ENCODE measurements around the gene CARD10. TPM values are rescaled to one million over a fixed set of nuclear protein-coding genes. Genes with fewer than 3 reads are reported as not detected.
A peak's percentile ranks its signal among the peaks of the same experiment; 100 is the strongest.
"Not testable (repeated sequence)": the region's sequence is repeated elsewhere in the genome, so short reads cannot be mapped to it uniquely, and the experiment has no call there.

CARD10 gene
- total and polyA plus RNA-seq, 2 donors: 1.1 to 4.2 TPM

DNA sequence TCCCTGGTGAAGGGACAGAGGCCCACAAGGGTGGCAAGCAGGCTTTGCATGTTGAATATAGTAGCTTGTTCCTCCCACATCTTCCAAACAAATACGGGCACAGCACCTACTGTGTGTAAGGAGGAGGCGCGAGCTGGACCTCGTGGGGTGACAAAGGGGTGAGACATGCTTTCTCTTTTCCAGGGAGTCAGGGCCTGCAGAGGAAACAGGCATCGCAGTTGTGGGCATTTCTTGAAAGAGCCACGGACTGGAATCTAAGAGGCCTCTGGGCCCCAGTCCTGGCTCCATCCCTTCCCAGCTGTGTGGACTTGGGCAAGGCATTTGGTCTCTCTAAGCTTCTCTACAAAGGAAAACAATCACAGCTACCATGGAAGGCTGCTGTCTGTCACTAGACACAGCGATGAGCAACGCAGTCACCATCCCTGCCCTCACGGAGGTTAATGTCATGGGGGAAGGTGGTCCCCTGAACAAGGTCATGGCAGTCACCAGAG is 28.1 kb upstream of the CARD10 start:
- no peak for DNase-seq (ENCODE audit: low read depth in 6 of 9, low spot score in 9 of 9)
- WGBS: 93% methylated on average over 9 of the region's 9 CpGs
- peak overlapping the region in 1 of 2 donors; percentile 25 for H3K27ac ChIP-seq (ENCODE audit: low read depth in 1 of 2, low read length in 1 of 2)

DNA sequence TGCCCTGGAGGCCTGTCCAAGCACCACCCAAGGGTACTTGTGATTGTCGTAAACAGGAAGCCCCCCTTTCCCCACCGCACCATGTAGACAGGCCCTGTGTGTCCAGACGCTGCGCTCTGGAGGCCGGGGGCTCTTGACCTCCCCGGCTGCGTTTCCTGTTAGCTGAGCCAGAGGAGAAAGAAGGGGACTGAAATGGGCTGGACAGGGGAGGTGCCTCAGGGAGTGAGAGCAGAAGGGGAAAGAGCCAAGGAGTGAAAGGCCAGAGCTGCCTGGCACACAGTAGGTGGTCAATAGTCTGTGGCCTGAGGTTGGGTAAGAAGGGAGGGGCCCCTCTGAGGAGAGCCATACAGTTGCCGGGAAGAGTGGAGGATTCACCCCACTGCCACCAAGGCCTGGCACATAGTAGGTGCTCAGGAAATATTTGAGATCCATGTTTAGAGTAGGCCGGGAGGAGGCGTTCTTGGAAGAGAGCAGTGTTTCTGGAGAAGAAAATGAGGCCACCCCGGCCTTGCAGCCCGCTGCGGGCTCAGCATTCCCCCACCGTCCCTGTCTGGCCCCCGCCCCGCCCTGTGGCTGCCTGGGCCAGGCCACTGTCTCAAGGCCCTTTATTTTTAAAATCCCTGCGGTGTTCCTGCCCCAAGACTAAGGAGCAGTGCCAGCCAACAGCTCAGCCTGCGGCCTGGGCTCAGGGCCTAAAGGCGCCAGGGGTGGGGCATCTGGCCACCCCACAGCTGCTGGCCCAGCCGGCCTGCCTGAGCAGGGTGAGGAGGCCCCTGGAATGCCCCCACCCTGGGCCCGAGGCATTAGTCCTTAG is 27.4 kb upstream of the CARD10 start:
- H3K27me3 ChIP-seq (ENCODE audit: control insufficient read depth in 2 of 2, insufficient read depth in 1 of 2, low read length in 1 of 2): peaks cover 4 to 55% of the 10 kb centered on the region in 2 donors
- no peaks in the 10 kb centered on the region for H3K9me3 ChIP-seq (ENCODE audit: control insufficient read depth in 2 of 2, insufficient read depth in 1 of 2, low read length in 1 of 2)
- peak overlapping the region; percentile 25 to 43 for H3K27ac ChIP-seq (ENCODE audit: low read depth in 1 of 2, low read length in 1 of 2)
- no peak overlapping the region for H3K4me3 ChIP-seq (ENCODE audit: low read length in 2 of 2)
- H3K36me3 ChIP-seq (ENCODE audit: control insufficient read depth in 2 of 2, insufficient read depth in 2 of 2, low read length in 1 of 2): no peaks in the 10 kb centered on the region
- no peak for DNase-seq (ENCODE audit: low read depth in 6 of 9, low spot score in 9 of 9)
- H3K4me1 ChIP-seq (ENCODE audit: control insufficient read depth in 2 of 2, insufficient read depth in 2 of 2, low read length in 2 of 2): peaks cover 0 to 15% of the 10 kb centered on the region in 2 donors
- 82% methylated on average over 21 of the region's 21 CpGs for WGBS

More for the DNA sequence above, 28.1 kb upstream of the CARD10 start:
- no peak overlapping the region for H3K4me3 ChIP-seq (ENCODE audit: low read length in 2 of 2)
- peaks cover 0 to 15% of the 10 kb centered on the region in 2 donors for H3K4me1 ChIP-seq (ENCODE audit: control insufficient read depth in 2 of 2, insufficient read depth in 2 of 2, low read length in 2 of 2)
- H3K27me3 ChIP-seq (ENCODE audit: control insufficient read depth in 2 of 2, insufficient read depth in 1 of 2, low read length in 1 of 2): peaks cover 4 to 56% of the 10 kb centered on the region in 2 donors
- no peaks in the 10 kb centered on the region for H3K36me3 ChIP-seq (ENCODE audit: control insufficient read depth in 2 of 2, insufficient read depth in 2 of 2, low read length in 1 of 2)
- H3K9me3 ChIP-seq (ENCODE audit: control insufficient read depth in 2 of 2, insufficient read depth in 1 of 2, low read length in 1 of 2): no peaks in the 10 kb centered on the region

DNA sequence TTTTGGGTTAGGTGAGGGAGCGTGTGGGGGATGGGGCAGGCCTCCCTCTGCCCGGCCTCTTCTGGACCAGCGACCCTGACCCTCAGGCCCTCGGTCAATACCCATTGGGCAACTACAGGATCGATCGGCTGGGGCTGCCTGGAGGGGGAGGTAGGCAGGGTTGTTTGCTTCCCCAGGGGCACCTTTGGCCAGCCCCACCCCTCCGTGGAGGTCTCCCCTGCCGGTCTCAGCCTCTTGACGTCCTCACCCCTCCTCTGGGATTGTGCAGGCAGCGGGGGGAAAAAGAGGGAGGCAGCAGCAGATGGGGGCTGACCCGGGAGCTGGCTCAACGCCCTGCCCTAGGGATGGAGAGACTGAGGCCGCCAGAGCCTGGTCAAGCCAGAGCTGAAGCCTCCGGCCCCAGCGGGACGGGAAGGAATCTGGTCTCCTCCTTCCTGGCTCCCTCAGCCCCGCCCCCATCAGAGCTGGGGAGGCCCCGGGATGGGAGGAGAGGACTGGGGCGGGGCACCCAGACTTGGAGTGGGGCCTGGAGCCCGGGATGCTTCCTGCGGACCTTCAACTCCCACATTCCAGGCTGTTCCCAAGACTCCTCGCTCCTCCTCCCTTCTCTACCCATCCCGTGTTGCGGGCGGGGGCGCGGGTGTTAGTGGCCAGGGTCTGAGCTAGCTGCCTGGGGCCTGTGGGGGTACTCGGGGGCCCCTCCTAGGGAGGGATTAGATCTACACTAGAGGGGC is 26.7 kb upstream of the CARD10 start:
- WGBS: 22% methylated on average over 28 of the region's 28 CpGs
- Histone ChIP-seq H3K27me3 (ENCODE audit: control insufficient read depth in 2 of 2, insufficient read depth in 1 of 2, low read length in 1 of 2) (peaks cover 2 to 51% of the 10 kb centered on the region in 2 donors), H3K27ac (ENCODE audit: low read depth in 1 of 2, low read length in 1 of 2) (peak overlapping the region; percentile 11 to 15), H3K4me1 (ENCODE audit: control insufficient read depth in 2 of 2, insufficient read depth in 2 of 2, low read length in 2 of 2) (peaks cover 0 to 15% of the 10 kb centered on the region in 2 donors), H3K4me3 (ENCODE audit: low read length in 2 of 2) (no peak overlapping the region), H3K9me3 (ENCODE audit: control insufficient read depth in 2 of 2, insufficient read depth in 1 of 2, low read length in 1 of 2) (no peaks in the 10 kb centered on the region), H3K36me3 (ENCODE audit: control insufficient read depth in 2 of 2, insufficient read depth in 2 of 2, low read length in 1 of 2) (no peaks in the 10 kb centered on the region)
- no peak for DNase-seq (ENCODE audit: low read depth in 6 of 9, low spot score in 9 of 9)

DNA sequence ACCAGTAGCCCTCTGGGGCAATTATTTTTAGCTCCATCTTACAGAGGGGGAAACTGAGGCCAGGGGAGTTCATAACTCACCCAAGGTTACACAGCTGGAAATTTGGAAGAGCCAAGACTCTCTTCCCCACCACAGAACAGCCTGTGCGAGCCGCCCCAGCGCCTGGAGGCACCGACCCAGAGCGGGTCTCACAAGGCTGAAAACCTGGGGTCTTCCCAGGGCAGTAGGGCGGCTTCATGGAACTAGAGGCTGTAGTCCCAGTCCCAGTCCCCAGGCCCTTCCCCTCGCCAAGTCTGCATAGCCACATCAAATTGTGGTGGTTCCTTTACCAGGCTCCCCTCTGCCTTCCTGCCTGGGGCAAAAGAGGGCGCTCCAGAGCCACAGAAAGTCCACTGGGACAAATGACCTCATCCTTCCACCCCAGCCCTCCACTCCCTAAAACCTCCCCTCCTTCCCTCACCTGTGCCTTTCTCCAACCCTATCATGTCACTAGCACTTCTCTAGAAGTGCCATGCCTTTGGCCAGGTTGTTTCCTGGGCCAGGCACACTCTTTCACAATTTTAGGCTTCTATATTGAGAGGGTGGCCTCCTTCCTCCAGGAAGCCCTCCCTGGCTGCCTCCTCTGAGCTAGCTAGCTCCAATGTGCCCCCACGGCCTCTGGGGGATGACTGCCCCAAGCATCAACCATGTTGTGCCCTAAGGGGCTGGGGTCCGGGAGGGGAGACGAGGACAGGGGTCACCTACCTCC is 25.9 kb upstream of the CARD10 start:
- DNase-seq (ENCODE audit: low read depth in 6 of 9, low spot score in 9 of 9): peak in 1 of 9 donors; percentile 30
- Histone ChIP-seq H3K27ac (ENCODE audit: low read depth in 1 of 2, low read length in 1 of 2) (peak overlapping the region in 1 of 2 donors; percentile 37), H3K4me3 (ENCODE audit: low read length in 2 of 2) (no peak overlapping the region), H3K4me1 (ENCODE audit: control insufficient read depth in 2 of 2, insufficient read depth in 2 of 2, low read length in 2 of 2) (peaks cover 0 to 15% of the 10 kb centered on the region in 2 donors), H3K36me3 (ENCODE audit: control insufficient read depth in 2 of 2, insufficient read depth in 2 of 2, low read length in 1 of 2) (no peaks in the 10 kb centered on the region), H3K27me3 (ENCODE audit: control insufficient read depth in 2 of 2, insufficient read depth in 1 of 2, low read length in 1 of 2) (peaks cover 2 to 54% of the 10 kb centered on the region in 2 donors), H3K9me3 (ENCODE audit: control insufficient read depth in 2 of 2, insufficient read depth in 1 of 2, low read length in 1 of 2) (no peaks in the 10 kb centered on the region)
- WGBS: 47% methylated on average over 11 of the region's 11 CpGs

DNA sequence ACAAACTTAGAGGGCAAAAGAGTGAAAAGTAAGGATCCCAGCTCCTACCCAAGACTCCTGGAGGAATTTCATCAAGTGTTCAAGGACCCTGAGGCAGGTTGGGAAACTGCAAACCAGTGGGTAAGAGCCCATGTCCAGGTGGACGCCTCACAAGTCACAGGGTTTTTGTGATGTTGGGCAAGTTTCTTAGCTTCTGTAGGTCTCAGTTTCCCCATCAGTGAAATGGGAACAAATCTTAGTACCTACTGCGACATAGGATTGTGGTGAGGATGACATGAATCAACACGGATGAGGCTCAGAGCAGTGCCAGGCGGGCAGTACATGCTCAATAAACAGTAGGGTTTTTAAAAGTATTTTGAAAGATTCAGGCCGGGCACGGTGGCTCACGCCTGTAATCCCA is 23.7 kb upstream of the CARD10 start:
- Histone ChIP-seq H3K9me3 (ENCODE audit: control insufficient read depth in 2 of 2, insufficient read depth in 1 of 2, low read length in 1 of 2) (no peaks in the 10 kb centered on the region), H3K27ac (ENCODE audit: low read depth in 1 of 2, low read length in 1 of 2) (no peak overlapping the region), H3K4me1 (ENCODE audit: control insufficient read depth in 2 of 2, insufficient read depth in 2 of 2, low read length in 2 of 2) (peaks cover 0 to 19% of the 10 kb centered on the region in 2 donors), H3K36me3 (ENCODE audit: control insufficient read depth in 2 of 2, insufficient read depth in 2 of 2, low read length in 1 of 2) (no peaks in the 10 kb centered on the region), H3K27me3 (ENCODE audit: control insufficient read depth in 2 of 2, insufficient read depth in 1 of 2, low read length in 1 of 2) (peaks cover 2 to 60% of the 10 kb centered on the region in 2 donors), H3K4me3 (ENCODE audit: low read length in 2 of 2) (no peak overlapping the region)
- WGBS: 91% methylated on average over 7 of the region's 7 CpGs
- DNase-seq (ENCODE audit: low read depth in 6 of 9, low spot score in 9 of 9): no peak

DNA sequence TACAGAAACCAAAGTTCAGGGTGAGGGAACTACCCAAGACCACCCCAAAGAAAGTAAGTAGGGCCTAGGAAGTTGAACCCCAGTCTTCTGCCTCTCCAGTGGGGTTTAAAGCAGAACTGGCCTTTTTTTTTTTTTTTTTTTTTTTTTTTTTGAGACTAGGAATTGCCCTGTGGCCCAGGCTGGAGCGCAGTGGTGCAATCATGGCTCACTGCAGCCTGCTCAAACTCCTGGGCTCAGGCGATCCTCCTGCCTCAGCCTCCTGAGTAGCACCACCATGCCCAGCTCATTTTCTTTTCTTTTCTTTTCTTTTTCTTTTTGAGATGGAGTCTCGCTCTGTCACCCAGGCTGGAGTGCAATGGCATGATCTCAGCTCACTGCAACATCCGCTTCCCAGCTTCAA is 23.2 kb upstream of the CARD10 start:
- WGBS: 97% methylated on average over 4 of the region's 4 CpGs
- DNase-seq (ENCODE audit: low read depth in 6 of 9, low spot score in 9 of 9); H3K36me3 ChIP-seq (ENCODE audit: control insufficient read depth in 2 of 2, insufficient read depth in 2 of 2, low read length in 1 of 2); H3K9me3 ChIP-seq (ENCODE audit: control insufficient read depth in 2 of 2, insufficient read depth in 1 of 2, low read length in 1 of 2); H3K27ac ChIP-seq (ENCODE audit: low read depth in 1 of 2, low read length in 1 of 2); H3K4me3 ChIP-seq (ENCODE audit: low read length in 2 of 2): not testable (repeated sequence)
- peaks cover 0 to 22% of the 10 kb centered on the region in 2 donors for H3K4me1 ChIP-seq (ENCODE audit: control insufficient read depth in 2 of 2, insufficient read depth in 2 of 2, low read length in 2 of 2)
- peaks cover 2 to 60% of the 10 kb centered on the region in 2 donors for H3K27me3 ChIP-seq (ENCODE audit: control insufficient read depth in 2 of 2, insufficient read depth in 1 of 2, low read length in 1 of 2)

DNA sequence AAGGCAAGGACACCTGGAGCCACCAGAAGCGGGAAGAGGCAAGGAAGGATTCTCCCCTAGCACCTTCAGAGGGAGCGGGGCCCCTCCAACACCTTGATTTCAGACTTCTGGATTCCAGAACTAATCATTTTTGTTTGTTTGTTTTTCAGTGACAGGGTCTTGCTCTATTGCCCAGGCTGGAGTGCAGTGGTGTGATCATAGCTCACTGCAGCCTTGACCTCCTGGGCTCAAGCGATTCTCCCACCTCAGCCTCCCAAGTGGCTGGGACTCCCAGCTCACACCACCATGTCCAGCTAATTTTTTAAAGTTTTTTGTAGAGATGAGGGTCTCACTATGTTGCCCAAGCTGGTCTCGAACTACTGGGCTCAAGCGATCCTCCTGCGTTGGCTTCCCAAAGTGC is 20.6 kb upstream of the CARD10 start:
- H3K4me3 ChIP-seq (ENCODE audit: low read length in 2 of 2); DNase-seq (ENCODE audit: low read depth in 6 of 9, low spot score in 9 of 9); H3K4me1 ChIP-seq (ENCODE audit: control insufficient read depth in 2 of 2, insufficient read depth in 2 of 2, low read length in 2 of 2); H3K27ac ChIP-seq (ENCODE audit: low read depth in 1 of 2, low read length in 1 of 2); H3K36me3 ChIP-seq (ENCODE audit: control insufficient read depth in 2 of 2, insufficient read depth in 2 of 2, low read length in 1 of 2); H3K9me3 ChIP-seq (ENCODE audit: control insufficient read depth in 2 of 2, insufficient read depth in 1 of 2, low read length in 1 of 2): not testable (repeated sequence)
- 90% methylated on average over 6 of the region's 6 CpGs for WGBS
- peaks cover 0 to 35% of the 10 kb centered on the region in 2 donors for H3K27me3 ChIP-seq (ENCODE audit: control insufficient read depth in 2 of 2, insufficient read depth in 1 of 2, low read length in 1 of 2)

DNA sequence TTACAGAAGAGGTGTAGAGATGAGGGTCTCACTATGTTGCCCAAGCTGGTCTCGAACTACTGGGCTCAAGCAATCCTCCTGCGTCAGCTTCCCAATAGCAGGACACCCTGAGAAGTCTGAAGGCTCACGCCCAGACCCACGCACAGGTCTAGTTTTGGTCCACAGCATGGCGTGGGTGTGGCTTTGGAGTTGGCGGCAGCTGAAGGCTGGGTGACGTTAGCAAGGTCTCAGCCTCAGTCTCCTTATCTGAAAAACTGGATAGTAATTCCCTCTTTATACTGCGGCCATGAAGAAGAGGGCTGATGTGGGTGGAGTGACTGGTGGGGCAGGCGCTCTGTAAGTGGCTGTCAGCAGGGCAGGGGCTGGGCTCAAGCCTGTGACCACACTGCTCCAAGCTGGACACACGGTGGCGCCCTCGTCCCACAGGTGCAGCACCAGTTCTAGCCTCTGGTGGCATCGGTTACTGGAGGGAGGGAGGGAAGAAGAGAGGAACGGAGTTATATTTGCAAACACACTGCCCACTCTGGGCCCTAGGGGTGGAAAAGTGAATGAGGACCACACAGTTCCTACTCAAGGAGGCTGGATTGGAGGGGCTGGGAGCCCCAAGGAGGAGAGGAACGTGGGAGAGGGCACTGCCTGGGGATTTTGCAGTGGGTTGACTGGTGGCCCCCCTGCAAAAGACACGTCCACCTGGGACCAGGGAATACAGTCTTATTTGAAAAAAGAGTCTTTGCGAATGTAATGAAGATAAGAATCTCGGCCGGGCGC is 19.6 kb upstream of the CARD10 start:
- no peaks in the 10 kb centered on the region for H3K36me3 ChIP-seq (ENCODE audit: control insufficient read depth in 2 of 2, insufficient read depth in 2 of 2, low read length in 1 of 2)
- peaks cover 0 to 10% of the 10 kb centered on the region in 2 donors for H3K4me1 ChIP-seq (ENCODE audit: control insufficient read depth in 2 of 2, insufficient read depth in 2 of 2, low read length in 2 of 2)
- no peak overlapping the region for H3K27ac ChIP-seq (ENCODE audit: low read depth in 1 of 2, low read length in 1 of 2)
- peaks cover 0 to 25% of the 10 kb centered on the region in 2 donors for H3K27me3 ChIP-seq (ENCODE audit: control insufficient read depth in 2 of 2, insufficient read depth in 1 of 2, low read length in 1 of 2)
- no peaks in the 10 kb centered on the region for H3K9me3 ChIP-seq (ENCODE audit: control insufficient read depth in 2 of 2, insufficient read depth in 1 of 2, low read length in 1 of 2)
- no peak overlapping the region for H3K4me3 ChIP-seq (ENCODE audit: low read length in 2 of 2)
- peak; percentile 62 to 89 (median 70) for DNase-seq (ENCODE audit: low read depth in 6 of 9, low spot score in 9 of 9)
- WGBS: 30% methylated on average over 20 of the region's 20 CpGs

Measured in thymus (tissue), 11 donors.